Muscle of arm (tissue), 12 donors: ENCODE results near the gene HIBCH. TPM values are rescaled to one million over a fixed set of nuclear protein-coding genes. Genes with fewer than 3 reads are reported as not detected.
"Not testable (repeated sequence)": the region's sequence is repeated elsewhere in the genome, so short reads cannot be mapped to it uniquely, and the experiment has no call there.

Experiments used
- DNase-seq: peaks from one replicate; pipeline ENCODE4 v3.0.0-alpha.2; 2013
- polyA plus RNA-seq, 12 donors: library from polyadenylated mRNA; unstranded; fragments of 120-200 nt; gene quantifications; one replicate each; pipeline ENCODE4 v1.2.1, GENCODE V29; 2013; ENCODE audit not compliant: insufficient read length in 12 of 12

The HIBCH gene
- polyA plus RNA-seq, 12 donors = 27.0 to 48.7 (median 31.3) TPM; not detected in 1

GRCh38 chr2:190158798-190159434 is 160.7 kb downstream of the HIBCH start:
- no peak for DNase-seq

- DNase-seq = not testable (repeated sequence)
Measured at GRCh38 chr2:190157613-190158528, 161.8 kb downstream of the HIBCH start.

GRCh38 chr2:190156530-190157212 is 163.0 kb downstream of the HIBCH start:
- DNase-seq = no peak

Other genes starting within 250 kb of the HIBCH start
- 10 to 100 TPM in 11 of 12 donors, not detected in 1; 12.1 to 27.2 (median 20.0) TPM for gene INPP1, start 23.8 kb upstream of the HIBCH start, polyA plus RNA-seq
- gene MFSD6, start 88.5 kb upstream of the HIBCH start, polyA plus RNA-seq = 10 to 100 TPM in 8 of 12 donors, 1 to 10 TPM in 3, not detected in 1; 8.6 to 15.0 (median 11.6) TPM
- 10 to 100 TPM in 1 of 12 donors, 1 to 10 TPM in 10, not detected in 1; 6.3 to 10.5 (median 7.2) TPM for gene NEMP2, start 214.9 kb upstream of the HIBCH start, polyA plus RNA-seq